HEK293 (cell line): ENCODE measurements around the gene ARPC4.

ENCODE experiments used
- PRDM1 ChIP-seq: fragments of 450-650 bp; formaldehyde crosslinking; IDR thresholded peaks from 2 replicates; pipeline ENCODE4; 2016; ENCODE audit warnings: missing biosample characterization, missing genetic modification characterization
- ZFP3 ChIP-seq: fragments of 450-650 bp; formaldehyde crosslinking; IDR thresholded peaks from 2 replicates; pipeline ENCODE4 v1.5.1; 2016; ENCODE audit warnings: low read depth, missing biosample characterization, missing genetic modification characterization
- ZNF423 ChIP-seq: fragments of 450-650 bp; formaldehyde crosslinking; IDR thresholded peaks from 2 replicates; pipeline ENCODE4 v1.5.1; 2016; ENCODE audit warnings: missing biosample characterization, missing genetic modification characterization
- ZNF707 ChIP-seq: fragments of 450-650 bp; formaldehyde crosslinking; IDR thresholded peaks from 2 replicates; pipeline ENCODE4 v1.5.1; 2016; ENCODE audit warnings: missing biosample characterization, missing genetic modification characterization
- TF ChIP-seq, protein P1 (sequence below): fragments of 450-650 bp; formaldehyde crosslinking; IDR thresholded peaks from 2 replicates; pipeline ENCODE4 v1.5.1; 2016; ENCODE audit warnings: missing biosample characterization, missing genetic modification characterization

DNA sequence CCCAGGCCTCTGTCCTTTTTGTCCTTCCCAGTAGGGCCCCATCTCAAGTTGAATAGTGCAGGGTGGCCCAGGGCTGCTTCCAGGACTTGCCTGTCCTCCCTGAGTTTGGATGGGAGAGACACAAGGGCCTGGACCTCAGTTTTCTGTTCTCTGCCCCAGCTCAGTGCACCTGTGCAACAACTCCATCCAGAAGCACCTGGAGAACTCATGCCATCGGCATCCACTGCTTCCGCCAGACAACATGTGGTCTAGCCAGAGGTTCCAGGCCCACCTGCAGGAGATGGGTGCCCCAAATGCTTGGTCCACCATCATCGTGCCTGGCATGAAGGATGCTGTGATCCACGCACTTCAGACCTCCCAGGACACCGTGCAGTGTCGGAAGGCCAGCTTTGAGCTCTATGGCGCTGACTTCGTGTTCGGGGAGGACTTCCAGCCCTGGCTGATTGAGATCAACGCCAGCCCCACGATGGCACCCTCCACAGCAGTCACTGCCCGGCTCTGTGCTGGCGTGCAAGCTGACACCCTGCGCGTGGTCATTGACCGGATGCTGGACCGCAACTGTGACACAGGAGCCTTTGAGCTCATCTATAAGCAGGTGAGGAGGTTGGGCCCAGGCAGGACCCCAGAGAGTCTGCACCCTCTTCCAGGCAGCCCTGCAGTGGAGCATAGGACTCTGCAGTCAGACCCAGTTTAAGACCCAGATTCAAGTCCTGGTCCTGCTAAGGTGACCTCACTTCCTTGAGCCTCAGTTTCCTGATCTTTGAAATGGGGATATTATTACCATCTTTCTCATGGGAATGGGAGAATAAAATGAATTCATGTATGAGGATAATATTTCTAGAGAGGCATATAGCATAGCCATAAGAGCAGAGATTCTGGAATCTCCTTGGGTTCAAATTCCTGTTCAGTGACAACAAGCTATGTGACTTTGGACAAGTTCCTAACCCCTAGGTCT, 36.2 kb downstream of the ARPC4 start:
- TF ChIP-seq ZNF707 (no peak), ZNF423 (no peak), PRDM1 (no peak), ZFP3 (tag by site-specific recombination) (no peak)
- TF ChIP-seq, protein P1, sequence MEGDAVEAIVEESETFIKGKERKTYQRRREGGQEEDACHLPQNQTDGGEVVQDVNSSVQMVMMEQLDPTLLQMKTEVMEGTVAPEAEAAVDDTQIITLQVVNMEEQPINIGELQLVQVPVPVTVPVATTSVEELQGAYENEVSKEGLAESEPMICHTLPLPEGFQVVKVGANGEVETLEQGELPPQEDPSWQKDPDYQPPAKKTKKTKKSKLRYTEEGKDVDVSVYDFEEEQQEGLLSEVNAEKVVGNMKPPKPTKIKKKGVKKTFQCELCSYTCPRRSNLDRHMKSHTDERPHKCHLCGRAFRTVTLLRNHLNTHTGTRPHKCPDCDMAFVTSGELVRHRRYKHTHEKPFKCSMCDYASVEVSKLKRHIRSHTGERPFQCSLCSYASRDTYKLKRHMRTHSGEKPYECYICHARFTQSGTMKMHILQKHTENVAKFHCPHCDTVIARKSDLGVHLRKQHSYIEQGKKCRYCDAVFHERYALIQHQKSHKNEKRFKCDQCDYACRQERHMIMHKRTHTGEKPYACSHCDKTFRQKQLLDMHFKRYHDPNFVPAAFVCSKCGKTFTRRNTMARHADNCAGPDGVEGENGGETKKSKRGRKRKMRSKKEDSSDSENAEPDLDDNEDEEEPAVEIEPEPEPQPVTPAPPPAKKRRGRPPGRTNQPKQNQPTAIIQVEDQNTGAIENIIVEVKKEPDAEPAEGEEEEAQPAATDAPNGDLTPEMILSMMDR (tag by site-specific recombination): no peak
